HG03025 (cell line): Measurements from ENCODE around the gene HILPDA.
A peak's percentile ranks its signal among the peaks of the same experiment; 100 is the strongest.
"Not testable (repeated sequence)": the region's sequence is repeated elsewhere in the genome, so short reads cannot be mapped to it uniquely, and the experiment has no call there.

Experiments
- ATAC-seq: cut with Tn5 transposase; IDR thresholded peaks from one replicate; pipeline ENCODE4 v1.9.1; 2021; ENCODE audit warnings: mild to moderate bottlenecking, moderate library complexity; ENCODE audit not compliant: unreplicated experiment, low FRiP score

HILPDA gene

DNA sequence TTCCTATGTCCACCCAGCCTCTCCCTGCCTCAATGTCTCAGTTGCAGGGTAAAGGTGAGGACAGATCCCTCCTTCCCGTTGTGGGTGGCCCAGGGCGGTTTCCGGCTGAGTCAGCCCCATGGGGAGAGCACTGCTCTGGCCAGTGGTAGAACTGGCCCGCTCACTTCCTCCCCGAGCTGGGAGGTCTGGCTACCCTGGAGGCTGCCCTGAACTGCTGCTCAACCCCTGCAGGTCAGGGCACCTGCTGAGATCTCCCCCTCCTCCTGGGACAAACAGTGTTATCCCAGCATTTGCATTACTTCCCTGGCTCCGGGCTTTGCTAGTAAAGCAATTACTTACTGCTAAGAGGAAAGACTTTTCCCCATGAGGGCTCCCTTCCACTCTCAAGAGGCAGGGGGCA is 24.5 kb upstream of the HILPDA start:
- no peak for ATAC-seq

DNA sequence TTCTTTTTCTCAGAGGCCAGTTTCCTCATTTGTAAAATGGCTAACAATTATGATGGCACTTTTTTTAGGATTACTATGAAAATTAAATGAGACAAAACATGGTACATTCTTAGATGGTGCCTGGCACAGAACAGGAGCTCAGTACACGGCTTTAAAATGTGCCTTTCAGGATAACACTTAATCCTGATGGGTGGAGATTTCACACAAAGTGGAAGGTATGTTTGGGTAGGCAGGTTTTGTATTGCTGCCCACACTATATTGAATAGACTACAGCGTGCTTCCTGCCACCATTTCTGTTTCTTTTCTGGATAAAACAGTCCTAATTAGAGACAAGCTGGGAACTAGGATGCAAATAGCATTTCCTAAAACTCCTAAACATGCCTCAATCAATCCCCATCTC is 23.9 kb upstream of the HILPDA start:
- no peak for ATAC-seq

DNA sequence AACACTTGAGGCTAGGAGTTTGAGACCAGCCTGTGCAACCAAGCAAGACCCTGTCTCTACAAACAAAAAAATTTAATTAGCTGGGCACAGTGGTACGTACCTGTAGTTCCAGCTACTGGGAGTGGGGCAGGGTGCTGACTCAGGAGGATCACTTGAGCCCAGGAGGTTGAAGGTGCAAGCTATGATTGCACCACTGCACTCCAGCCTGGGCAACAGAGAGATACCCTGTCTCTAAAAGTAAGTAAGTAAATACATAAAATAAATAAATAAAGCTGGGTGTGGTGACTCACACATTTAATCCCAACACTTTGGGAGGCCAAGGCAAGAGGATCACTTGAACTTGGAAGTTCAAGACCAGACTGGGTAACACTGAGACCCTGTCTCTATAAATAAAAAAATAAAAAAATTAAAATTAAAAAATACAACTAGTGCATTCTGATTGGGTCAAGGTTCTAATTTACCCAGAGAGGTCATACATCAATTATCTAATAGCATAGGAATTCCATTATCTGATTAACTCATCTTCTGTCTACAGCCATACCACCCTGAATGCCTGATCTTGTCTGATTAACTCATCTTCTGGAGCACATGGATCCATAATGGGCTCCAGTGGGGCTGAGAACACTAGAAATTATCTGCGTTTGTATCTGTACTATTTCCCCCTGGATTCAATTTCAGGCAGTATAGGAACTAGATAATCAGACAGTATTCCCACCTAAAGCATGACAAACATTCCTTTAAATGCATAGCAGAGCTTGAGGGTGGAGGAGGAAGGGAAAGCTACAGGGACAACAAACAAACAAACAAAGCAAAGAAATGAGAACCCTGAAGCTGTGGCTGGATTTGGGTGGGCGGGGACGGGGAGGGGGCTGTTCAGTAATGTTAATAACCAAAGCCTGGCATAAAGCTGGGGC is 21.0 kb upstream of the HILPDA start:
- ATAC-seq = no peak

DNA sequence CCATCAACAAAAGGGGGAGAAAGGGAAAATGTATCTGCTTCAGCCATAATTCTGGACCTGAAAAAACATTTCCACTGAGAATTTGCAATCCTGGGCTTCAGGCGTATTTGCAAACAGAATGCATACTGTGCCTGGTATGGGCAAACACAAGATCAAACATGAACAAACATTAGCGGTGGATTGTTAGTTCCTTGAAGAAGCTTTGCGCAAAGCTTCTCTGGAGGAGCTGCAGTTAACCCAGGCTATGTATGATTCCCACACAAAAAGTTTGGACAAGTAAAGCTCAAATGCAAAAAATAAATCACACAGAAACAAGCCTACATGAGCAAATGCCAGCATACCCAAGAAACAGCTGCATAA is 20.4 kb upstream of the HILPDA start:
- no peak for ATAC-seq

DNA sequence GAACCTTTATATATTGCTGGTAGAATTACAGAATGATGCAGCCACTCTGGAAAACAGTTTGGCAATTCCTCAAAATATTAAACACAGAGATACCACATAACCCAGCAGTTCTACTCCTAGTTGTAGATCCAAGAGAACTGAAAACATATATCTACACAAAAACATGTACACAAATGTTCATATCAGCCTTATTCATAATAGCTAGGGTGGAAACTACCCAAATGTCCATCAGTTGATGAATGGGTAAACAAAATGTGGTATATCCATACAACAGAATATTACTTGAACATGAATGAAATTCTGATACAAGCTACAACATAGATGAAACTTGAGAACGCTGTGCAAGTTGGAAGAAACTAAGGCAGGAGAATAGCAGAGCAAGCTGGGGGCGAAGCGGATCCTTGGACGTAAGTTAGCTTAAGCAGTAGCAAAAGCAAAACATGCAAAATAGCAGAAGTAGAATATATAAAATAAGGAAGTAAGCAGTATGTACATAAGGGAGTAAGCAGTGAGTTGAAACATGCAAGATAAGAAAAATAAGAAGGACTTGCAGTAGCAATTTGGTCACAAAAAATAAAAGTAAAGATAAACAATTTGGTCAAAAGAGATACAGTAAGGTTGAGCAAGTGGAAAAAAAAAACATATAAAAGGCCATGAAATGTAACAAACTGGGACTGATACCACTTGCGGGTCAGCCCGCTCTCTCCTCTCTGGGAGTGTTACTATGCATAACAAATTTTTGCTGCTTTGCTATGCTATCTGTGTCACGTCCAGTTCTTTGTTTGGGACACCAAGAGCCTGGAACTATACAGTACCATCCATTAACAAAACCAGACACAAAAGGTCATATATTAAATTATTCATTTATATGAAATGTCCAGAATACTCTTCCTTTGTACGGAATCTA is 18.0 kb upstream of the HILPDA start:
- no peak for ATAC-seq

DNA sequence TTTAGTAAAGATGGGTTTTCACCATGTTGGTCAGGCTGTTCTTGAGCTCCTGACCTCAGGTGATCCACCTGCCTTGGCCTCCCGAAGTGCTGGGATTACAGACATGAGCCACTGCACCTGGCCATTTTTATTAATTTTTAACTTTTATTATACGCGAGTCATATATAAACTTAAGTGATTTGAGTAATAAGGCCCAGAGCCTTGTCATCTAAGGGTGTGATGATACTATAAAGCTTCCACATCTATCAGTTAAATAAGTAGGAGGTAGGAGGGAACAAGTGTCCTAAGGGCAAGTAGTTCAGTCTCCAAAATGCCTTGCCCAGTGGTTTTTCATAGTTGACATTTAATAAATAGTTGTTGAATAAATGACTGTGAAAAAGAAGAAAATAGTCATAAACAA is 13.3 kb upstream of the HILPDA start:
- ATAC-seq = no peak

DNA sequence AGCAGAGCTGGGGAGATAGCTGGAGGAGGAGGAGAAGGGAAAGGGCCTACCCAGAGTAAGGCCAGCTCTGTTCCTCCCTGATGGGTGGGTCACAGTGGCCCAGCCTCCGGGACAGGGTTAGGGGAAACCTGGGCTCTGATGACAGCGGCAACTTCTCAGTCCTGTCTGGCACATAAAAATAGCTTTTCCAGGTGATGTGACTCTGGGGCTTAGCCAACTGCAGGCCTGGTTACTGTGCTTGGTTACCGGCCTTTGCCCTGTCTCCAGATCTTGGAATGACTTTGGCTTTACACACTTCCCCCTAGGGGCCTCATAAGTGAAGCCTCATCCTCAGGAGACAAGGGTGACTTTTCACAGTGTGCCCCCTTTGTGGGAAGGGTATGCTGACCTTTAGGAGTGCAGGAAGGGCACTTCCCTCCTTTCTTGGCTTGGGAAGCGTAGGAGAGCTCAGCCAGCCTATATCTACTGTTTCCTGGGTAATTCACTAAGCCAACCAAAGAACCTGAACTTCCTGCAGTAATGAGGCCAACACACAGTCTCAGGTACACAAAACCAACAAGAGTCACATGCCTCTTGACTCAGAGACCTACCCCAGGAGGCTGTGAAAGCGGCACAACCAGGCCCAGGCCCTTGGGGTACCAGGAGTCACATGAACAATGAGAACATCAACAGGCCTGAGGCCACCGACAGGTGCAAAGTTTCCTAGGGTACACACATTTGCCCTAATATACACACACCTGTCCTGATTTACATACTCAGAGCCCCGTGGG is 11.7 kb upstream of the HILPDA start:
- no peak for ATAC-seq

DNA sequence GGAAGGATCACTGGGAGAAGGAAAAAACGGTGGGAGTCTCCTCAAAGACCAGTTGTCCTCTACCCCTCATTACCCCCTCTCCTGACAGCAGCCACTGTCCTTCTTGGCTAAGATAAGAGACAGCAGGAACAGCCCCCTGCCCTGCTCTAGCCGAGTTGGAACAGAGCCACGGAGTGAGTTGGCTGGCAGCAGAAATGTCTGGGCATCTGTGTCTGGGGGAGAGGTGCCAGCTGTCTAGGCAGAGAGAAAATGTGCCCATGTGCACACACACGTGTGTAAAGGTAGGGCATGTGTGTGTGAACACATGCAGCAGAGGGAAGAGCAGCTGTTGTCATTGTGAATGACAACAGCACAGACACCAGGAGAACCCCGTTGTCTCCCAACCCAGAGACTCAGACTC is 9.4 kb upstream of the HILPDA start:
- no peak for ATAC-seq

DNA sequence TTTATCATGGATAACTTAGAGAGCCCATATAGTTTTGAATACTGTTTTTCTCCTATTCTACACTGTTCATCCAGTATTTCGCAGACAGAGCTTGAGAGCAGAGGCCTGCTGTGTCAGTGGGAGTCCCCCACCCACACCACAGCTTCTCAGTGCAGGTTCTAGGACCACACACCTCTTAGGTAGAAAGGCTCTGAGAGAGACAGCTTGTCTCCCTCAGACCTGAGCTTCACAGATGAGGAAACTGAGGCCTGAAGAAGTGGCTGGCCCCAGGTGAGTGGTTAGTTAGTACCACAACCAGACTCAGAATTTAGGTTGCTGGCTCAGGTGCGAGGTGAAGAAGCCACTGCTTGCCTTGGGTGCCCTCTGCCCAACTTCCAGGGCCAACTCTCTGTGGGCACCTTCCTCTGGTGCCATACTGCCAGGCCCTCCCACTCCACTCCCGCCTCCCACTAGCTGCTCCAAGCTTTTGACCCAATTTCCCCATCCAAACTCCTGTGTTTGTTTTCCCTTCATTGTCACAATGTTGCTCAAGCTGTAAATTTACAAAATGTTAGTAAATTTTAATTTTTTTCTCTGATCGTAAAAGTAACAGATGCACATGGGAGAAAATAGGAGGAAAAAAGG is 7.6 kb upstream of the HILPDA start:
- no peak for ATAC-seq

DNA sequence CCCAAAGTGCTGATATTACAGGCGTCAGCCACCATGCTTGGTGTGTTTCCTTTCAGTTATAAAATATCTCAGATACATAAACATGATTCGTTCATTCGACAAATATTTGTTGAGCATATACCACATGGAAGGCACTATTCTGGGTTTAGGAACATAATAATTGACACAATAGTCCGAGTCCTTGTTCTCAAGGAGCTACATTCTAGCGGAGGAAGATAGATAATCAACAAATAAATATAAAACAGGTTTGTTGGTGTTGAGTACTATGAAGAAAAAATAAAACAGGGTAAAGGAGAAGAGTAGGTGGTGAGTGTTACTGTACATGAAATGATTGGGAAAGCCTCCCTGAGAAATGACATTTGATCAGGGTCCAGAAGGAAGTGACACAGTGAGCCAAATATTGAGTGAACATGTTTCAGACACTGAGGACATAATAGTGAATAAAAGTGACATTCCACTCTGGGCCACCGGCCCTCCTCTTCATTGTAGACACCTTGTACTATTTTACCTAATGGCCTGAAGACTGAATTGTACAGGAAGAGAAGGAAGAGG is 6.9 kb upstream of the HILPDA start:
- ATAC-seq = no peak

DNA sequence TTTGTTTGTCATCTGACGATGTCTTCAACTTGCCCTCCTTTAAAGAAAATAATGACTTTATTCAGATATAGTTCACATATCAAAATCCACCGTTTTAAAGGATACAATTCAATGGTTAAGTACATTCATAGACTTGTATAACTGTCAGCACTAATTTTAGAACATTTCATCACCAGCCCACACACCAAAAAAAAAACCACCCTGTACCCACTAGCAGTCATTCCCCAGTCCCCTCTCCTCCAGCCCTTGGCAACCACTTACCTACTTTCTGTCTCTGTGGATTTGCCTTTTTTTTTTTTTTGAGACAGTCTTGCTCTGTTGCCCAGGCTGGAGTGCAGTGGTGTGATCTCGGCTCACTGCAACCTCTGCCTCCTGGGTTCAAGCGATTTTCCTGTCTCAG is 5.3 kb upstream of the HILPDA start:
- ATAC-seq = no peak

DNA sequence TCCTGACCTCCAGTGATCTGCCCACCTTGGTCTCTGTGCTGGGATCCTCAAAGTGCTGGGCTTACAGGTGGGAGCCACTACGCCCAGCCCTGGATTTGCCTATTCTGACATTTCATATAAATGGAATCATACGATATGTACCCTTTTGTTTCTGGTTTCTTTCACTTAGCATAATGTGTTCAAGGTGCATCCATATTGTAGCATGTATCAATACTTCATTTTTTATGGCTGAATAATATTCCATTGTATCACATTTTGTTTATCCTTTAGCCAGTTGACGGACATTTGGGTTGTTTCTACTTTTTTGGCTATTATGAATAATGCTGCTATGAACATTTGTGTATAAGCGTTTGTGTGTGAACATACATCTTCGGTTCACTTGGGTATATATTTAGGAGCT is 4.8 kb upstream of the HILPDA start:
- ATAC-seq = no peak

DNA sequence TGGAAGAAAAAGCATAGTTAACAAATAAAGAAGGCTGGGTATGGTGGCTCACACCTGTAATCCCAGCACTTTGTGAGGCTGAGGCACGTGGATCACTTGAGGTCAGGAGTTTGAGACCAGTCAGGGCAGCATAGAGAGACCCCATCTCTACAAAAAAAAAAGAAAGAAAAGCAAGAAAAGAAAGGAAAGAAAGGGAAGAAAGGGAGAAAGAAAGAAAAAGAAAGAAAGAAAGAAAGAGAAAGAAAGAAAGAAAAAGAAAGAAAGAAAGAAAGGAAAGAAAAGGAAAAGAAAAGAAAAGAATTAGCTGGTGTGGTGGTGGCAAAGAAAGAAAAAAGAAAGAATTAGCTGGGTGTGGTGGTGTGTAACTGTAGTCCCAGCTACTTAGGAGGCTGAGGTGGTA is 3.1 kb upstream of the HILPDA start:
- ATAC-seq = no peak

DNA sequence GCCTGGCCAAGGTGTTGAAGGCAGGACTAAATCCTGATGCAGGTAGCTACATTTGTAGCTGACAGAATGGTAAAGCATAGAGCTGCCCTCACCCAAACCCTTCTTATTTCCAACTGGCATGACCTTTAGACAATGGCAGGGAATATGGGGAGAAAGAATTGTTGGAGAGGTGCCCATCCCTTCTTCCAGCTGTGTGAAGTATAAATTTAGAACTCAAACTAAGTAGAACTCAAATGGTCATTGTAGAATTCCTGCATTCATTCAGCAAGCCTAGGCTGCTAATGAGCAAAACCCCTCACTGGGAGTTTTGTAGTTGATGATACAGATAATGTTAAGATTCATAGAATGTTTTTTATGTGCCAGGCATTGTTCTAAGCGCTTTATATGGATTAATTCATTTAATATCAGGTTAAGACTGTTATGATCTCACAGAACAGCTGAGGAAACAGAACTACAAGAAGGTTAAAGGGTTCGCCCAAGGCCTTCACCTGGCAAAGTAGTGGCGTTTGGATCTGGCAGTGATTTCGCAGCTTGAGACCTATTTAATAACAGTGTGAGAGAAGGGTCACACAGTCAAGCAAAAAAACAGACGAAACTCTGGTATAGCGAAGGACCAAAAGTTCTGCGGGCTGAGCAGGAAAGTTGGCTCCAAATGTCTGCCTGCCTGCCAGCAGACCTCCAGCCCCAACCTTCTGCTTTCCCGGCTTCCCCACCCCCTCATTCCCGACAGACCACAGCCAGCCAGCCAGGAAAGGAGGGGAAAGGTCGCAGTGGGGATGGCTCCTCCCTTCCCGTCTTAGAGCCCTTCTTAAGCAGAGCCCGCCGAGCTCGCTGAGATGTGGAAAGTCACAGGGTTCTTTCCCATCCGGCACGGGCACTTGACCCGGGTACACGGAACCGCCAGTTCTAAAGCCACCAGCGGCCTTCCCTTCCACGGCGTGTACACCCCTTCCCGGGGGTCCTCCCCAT is 1.6 kb upstream of the HILPDA start:
- no peak for ATAC-seq

DNA sequence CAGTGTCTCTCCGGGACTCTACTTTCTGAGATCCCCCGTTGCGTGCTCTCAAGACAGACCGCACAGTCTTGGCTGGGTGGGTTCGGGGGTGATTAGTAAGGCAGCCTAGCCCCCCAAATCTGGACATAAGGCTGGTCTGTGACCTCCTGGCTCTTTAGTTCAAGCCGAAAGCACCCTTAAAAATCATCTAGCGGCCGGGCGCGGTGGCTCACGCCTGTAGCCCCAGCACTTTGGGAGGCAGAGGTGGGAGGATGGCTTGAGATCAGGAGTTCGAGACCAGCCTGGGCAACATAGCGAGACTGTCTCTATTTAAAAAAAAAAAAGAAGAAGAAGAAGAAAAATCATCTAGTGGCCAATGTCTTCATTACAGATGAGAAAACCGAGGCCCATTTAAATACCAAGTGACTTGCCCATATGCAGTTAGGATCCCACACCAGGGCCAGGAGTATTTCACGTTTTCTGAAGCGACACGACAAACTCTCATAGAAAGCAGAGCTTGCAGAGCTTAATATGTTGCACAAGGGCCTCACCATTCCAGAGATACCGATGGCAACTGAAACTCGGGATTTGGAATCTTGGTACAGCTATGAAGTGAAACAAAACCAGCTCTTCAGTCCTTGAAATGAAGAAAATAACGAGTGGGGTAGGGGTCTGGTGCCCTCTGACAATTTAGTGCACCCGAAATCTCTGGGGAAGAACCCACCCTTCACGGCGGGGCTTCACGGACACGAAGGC is 703 bp upstream of the HILPDA start:
- no peak for ATAC-seq

DNA sequence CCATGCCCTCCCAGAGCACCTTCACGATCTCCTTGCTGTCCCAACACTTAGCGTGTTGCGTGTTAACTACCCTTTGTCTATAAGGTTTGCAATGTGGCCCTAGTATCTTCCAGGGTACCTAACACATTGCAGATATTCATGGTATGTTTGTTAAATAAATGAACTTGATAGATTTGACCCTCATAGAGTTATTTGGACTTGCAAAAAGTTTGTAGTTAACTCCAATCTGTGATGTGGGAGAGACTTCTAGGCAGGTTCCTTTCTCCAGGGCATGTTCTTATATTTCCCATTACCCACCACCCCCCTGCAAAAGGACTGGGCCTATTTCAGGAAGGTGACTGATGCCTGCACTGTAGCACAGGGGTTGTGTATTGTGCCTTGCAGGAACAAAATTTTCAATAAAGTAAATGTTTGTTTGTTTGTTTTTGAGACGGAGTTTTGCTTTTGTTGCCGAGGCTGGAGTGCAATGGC is 612 bp downstream of the HILPDA start:
- ATAC-seq = no peak

DNA sequence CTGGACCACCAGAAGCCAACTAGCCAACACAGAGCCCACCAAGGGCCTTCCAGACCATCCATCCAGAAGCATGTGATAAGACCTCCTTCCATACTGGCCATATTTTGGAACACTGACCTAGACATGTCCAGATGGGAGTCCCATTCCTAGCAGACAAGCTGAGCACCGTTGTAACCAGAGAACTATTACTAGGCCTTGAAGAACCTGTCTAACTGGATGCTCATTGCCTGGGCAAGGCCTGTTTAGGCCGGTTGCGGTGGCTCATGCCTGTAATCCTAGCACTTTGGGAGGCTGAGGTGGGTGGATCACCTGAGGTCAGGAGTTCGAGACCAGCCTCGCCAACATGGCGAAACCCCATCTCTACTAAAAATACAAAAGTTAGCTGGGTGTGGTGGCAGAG is 1.7 kb downstream of the HILPDA start:
- not testable (repeated sequence) for ATAC-seq

DNA sequence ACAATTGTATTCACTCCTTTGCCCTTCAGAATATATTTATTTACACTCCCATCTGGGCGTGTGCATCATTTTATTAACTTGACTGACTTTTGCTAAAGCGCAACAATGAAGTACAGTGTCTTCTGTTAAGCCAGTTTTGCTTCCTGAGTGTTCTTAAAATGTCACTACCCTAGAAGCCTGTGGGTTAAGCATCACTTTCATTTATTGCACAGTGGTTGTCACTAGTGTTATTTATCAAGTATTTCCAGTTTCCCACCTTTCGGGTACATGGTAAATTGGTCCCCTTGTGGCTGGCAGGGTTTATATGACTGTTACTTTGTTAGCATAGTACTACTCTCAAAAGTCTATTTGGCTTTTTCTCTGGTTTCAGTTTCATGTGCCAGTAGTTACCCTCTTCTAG is 3.3 kb downstream of the HILPDA start:
- peak; percentile 1 for ATAC-seq
